Omental fat pad (tissue), 4 donors: ENCODE measurements around the gene CDK16. TPM values are rescaled to one million over a fixed set of nuclear protein-coding genes. Genes with fewer than 3 reads are reported as not detected.

Experiments used
- ATAC-seq: fragments of 150-250 bp; one replicate; pipeline ENCODE4 v1.9.1; 2016; ENCODE audit warnings: mild to moderate bottlenecking, moderate library complexity; ENCODE audit not compliant: low FRiP score
- DNase-seq: peaks from one replicate; pipeline ENCODE4 v3.0.0-alpha.2; 2019; ENCODE audit warnings: low spot score
- CTCF ChIP-seq, 3 donors: fragments of 450-650 bp; IDR thresholded peaks; one replicate each; pipeline ENCODE4 v1.5.1; 2016 to 2017; ENCODE audit warnings: antibody characterized with exemption in 3 of 3, mild to moderate bottlenecking in 3 of 3, moderate library complexity in 2 of 3
- total RNA-seq, 4 donors: library from RNA; depleted of rRNA; stranded (reverse); fragments of >200 nt; gene quantifications; one replicate each; pipeline ENCODE4 v1.1.0, GENCODE V29; 2016

The CDK16 gene
- total RNA-seq, 4 donors from 2014 or later = 72.4 to 120 (median 102) TPM

- ATAC-seq = no peak
- no peak for TF ChIP-seq CTCF (IDR thresholded peaks at IDR 0.05)
- DNase-seq = no peak
Observed at GRCh38 chrX:47185241-47185640, 33.2 kb upstream of the CDK16 start.

DNA sequence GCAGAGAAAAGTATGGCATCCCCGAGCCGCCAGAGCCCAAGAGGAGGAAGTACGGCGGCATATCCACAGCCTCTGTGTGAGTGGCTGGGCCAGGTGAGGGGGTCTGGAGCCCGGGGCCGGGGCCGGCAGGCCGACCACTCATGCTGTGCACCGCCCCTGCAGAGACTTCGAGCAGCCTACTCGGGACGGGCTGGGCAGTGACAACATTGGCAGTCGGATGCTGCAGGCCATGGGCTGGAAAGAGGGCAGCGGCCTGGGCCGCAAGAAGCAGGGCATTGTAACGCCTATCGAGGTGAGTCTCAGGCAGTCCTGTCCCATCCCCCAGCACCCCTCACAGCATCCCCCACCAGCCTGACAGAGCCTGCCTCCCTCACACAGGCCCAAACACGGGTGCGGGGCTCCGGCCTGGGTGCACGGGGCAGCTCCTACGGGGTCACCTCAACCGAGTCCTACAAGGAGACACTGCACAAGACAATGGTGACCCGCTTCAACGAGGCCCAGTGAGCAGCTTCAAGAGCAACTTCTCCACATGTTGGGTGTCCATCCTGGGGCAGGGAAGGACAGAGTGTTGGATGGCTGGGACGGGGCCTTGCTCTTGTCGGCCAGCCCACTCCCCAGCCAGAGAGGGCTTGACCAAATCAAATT lies 32.3 kb upstream of the CDK16 start:
- no peak for ATAC-seq
- DNase-seq = no peak
- no peak for TF ChIP-seq CTCF (IDR thresholded peaks at IDR 0.05)

DNA sequence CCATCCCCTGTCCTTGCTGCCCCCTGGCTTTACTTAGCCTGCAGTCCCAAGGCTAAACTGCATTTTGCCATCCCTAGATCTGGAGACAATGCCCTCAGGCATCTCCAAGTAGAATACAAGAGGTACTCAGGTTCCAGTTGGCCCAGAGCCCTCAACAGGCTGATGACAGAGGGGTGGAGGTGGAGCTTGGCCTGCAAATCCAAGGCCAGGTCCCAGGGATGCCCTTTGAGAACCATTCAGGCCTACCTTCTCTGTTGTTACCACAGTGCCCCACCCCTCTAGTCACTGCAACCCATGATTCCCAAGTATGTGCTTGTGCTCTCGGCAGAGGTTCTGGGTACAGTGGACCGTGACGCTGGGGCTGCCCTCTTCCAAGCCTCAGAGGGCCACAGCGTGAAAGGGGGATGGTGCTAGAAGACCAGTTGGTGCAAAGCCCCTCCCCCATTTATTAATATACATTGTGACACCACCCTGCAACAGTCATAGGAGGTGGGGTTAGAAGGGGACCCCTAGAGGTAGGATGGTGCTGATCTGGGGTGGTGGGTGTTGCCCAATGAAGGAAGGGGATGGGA lies 31.3 kb upstream of the CDK16 start:
- DNase-seq = no peak
- no peak for TF ChIP-seq CTCF (IDR thresholded peaks at IDR 0.05)

DNA sequence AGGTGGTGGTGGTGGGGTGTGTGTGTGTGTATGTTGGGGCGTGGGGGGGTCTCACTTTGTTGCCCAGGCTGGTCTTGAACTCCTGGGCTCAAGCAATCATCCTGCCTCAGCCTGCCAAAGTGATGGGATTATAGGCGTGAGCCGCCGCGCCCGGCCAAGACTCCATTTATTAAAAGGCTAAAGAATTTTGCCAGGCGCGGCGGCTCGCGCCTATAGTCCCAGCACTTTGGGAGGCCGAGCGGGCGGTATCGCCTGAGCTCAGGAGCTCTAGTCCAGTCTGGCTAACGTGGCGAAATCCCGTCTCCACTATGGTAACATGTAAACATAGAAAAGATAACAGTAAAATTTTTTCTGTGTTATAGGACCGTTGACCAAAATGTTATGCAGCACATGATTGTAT lies 28.6 kb upstream of the CDK16 start:
- no peak for ATAC-seq
- TF ChIP-seq CTCF (IDR thresholded peaks at IDR 0.05) = no peak
- DNase-seq = no peak

More for the DNA sequence above, 31.3 kb upstream of the CDK16 start:
- no peak for ATAC-seq

DNA sequence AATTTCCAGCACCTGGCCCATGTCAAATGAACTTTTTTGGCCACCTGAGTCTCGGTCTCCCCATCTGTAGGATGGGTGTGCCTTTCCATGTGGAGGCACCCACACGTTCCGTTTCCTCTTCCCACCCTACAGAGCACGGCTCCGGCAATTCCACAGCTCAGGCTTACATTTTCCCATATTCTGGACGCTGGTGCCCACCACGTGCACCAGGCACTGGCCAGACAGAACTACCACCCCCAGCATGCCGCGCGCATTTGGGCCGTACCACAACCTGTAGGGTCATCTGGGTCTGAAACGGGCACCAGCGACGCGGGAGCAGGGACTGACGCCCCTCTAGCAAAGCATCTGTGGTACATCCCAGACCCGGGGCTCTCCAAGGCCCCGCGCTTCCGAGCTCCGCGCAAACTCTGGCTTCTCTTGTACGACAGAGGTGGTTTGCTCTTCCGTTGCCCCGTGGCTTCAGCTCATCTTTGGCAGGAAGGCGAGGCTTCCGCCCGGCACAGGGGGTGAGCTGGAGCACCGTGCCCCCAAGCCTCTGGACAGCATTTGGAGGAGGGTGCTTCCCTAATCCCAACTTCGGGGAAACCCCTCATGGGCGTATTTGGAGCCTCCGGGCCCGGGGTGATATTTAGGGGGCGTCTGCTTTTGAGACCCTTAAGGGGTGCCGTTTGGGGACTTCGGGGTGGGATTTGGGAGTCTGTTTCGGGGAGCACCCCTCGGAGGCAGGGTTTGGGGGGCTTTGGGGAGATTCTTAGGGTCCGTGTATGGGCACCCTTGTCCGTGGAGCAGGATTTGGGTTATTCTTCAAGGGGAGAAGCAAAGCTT lies 27.8 kb upstream of the CDK16 start:
- DNase-seq (peak; percentile 37), ATAC-seq (peak; percentile 78)
- TF ChIP-seq CTCF (IDR thresholded peaks at IDR 0.05) = no peak

DNA sequence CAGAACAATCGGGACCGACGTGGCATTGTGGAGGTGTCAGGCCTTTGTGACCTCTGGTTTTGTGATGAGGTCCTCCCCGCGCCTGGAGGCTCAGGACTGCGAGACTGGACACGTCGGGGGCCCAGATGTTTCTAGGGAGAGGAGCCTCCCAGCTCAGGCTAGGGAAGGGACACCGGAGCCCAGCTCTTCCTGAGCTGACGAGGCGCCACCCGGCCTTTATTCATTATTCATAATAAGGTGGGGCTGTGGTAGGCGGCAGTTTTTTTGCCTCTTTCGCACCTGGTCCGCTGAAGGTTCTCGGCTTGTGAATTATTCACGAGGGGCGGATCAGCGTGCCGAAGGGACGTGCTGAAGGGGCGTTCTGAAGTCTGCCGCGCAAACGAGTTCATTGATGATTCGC lies 27.1 kb upstream of the CDK16 start:
- DNase-seq (no peak), ATAC-seq (no peak)

More for the DNA sequence above, 27.1 kb upstream of the CDK16 start:
- no peak for TF ChIP-seq CTCF (IDR thresholded peaks at IDR 0.05)
